ENCODE data around the gene BARHL1.

BARHL1 gene

GRCh38 chr9:132572921-132573320, 9.5 kb upstream of the BARHL1 start:
- Mint-ChIP-seq H3K27ac (no peak overlapping the region), H3K9me3 (no peaks in the 10 kb centered on the region), H3K4me3 (no peak overlapping the region), H3K36me3 (no peaks in the 10 kb centered on the region), H3K27me3 (peaks cover 55% of the 10 kb centered on the region), H3K4me1 (no peaks in the 10 kb centered on the region)
- no peak for ATAC-seq

GRCh38 chr9:132575005-132575609, 7.3 kb upstream of the BARHL1 start:
- H3K27me3 Mint-ChIP-seq: peaks cover 72% of the 10 kb centered on the region
- H3K4me1 Mint-ChIP-seq: no peaks in the 10 kb centered on the region
- no peak overlapping the region for H3K27ac Mint-ChIP-seq
- H3K4me3 Mint-ChIP-seq: no peak overlapping the region
- no peaks in the 10 kb centered on the region for H3K9me3 Mint-ChIP-seq
- peak; percentile 50 for ATAC-seq
- H3K36me3 Mint-ChIP-seq: no peaks in the 10 kb centered on the region

GRCh38 chr9:132575811-132576210, 6.6 kb upstream of the BARHL1 start:
- Mint-ChIP-seq H3K27ac (no peak overlapping the region), H3K36me3 (no peaks in the 10 kb centered on the region), H3K9me3 (no peaks in the 10 kb centered on the region), H3K4me3 (no peak overlapping the region), H3K27me3 (peaks cover 73% of the 10 kb centered on the region), H3K4me1 (no peaks in the 10 kb centered on the region)
- ATAC-seq: no peak

- H3K9me3 Mint-ChIP-seq: no peaks in the 10 kb centered on the region
- H3K4me1 Mint-ChIP-seq: peaks cover 10% of the 10 kb centered on the region
- H3K4me3 Mint-ChIP-seq: no peak overlapping the region
- no peak overlapping the region for H3K27ac Mint-ChIP-seq
- no peak for ATAC-seq
- H3K36me3 Mint-ChIP-seq: no peaks in the 10 kb centered on the region
- peaks cover 87% of the 10 kb centered on the region for H3K27me3 Mint-ChIP-seq
These were observed 5.3 kb upstream of the BARHL1 start for GRCh38 chr9:132577119-132577518.

GRCh38 chr9:132578367-132578932, 4.0 kb upstream of the BARHL1 start:
- H3K27me3 Mint-ChIP-seq: peaks cover 89% of the 10 kb centered on the region
- peaks cover 11% of the 10 kb centered on the region for H3K4me1 Mint-ChIP-seq
- H3K4me3 Mint-ChIP-seq: no peak overlapping the region
- no peak for ATAC-seq
- no peaks in the 10 kb centered on the region for H3K9me3 Mint-ChIP-seq
- H3K27ac Mint-ChIP-seq: no peak overlapping the region
- no peaks in the 10 kb centered on the region for H3K36me3 Mint-ChIP-seq

GRCh38 chr9:132579427-132579798, 3.0 kb upstream of the BARHL1 start:
- no peak overlapping the region for H3K27ac Mint-ChIP-seq
- H3K36me3 Mint-ChIP-seq: no peaks in the 10 kb centered on the region
- H3K4me3 Mint-ChIP-seq: no peak overlapping the region
- no peak for ATAC-seq
- peaks cover 11% of the 10 kb centered on the region for H3K4me1 Mint-ChIP-seq
- H3K27me3 Mint-ChIP-seq: peaks cover 92% of the 10 kb centered on the region
- no peaks in the 10 kb centered on the region for H3K9me3 Mint-ChIP-seq

- H3K36me3 Mint-ChIP-seq: no peaks in the 10 kb centered on the region
These were observed 579 bp downstream of the BARHL1 start for GRCh38 chr9:132582786-132583583.

GRCh38 chr9:132583584-132584304, 1.3 kb downstream of the BARHL1 start:
- H3K27me3 Mint-ChIP-seq: peaks cover 92% of the 10 kb centered on the region
- ATAC-seq: no peak
- H3K27ac Mint-ChIP-seq: no peak overlapping the region
- H3K9me3 Mint-ChIP-seq: no peaks in the 10 kb centered on the region
- H3K4me1 Mint-ChIP-seq: peaks cover 23% of the 10 kb centered on the region
- no peak overlapping the region for H3K4me3 Mint-ChIP-seq
- H3K36me3 Mint-ChIP-seq: no peaks in the 10 kb centered on the region

More at GRCh38 chr9:132582786-132583583, 579 bp downstream of the BARHL1 start:
- Mint-ChIP-seq H3K4me1 (peaks cover 23% of the 10 kb centered on the region), H3K27me3 (peaks cover 92% of the 10 kb centered on the region), H3K4me3 (no peak overlapping the region), H3K27ac (no peak overlapping the region), H3K9me3 (no peaks in the 10 kb centered on the region)
- ATAC-seq: no peak

- no peak for ATAC-seq
- Mint-ChIP-seq H3K36me3 (no peaks in the 10 kb centered on the region), H3K9me3 (no peaks in the 10 kb centered on the region), H3K27ac (no peak overlapping the region), H3K4me1 (peaks cover 27% of the 10 kb centered on the region), H3K4me3 (no peak overlapping the region), H3K27me3 (peaks cover 92% of the 10 kb centered on the region)
These were observed 2.5 kb downstream of the BARHL1 start for GRCh38 chr9:132584601-132585560.

- Mint-ChIP-seq H3K4me3 (no peak overlapping the region), H3K4me1 (peaks cover 33% of the 10 kb centered on the region), H3K27ac (no peak overlapping the region), H3K9me3 (no peaks in the 10 kb centered on the region), H3K36me3 (no peaks in the 10 kb centered on the region), H3K27me3 (peaks cover 99% of the 10 kb centered on the region)
- ATAC-seq: no peak
These were observed 3.8 kb downstream of the BARHL1 start for GRCh38 chr9:132585954-132586829.

GRCh38 chr9:132586830-132587591, 4.6 kb downstream of the BARHL1 start:
- Mint-ChIP-seq H3K27ac (no peak overlapping the region), H3K36me3 (no peaks in the 10 kb centered on the region), H3K27me3 (peaks cover 99% of the 10 kb centered on the region), H3K4me1 (peaks cover 27% of the 10 kb centered on the region), H3K9me3 (no peaks in the 10 kb centered on the region), H3K4me3 (no peak overlapping the region)
- no peak for ATAC-seq

GRCh38 chr9:132587592-132587955, 5.2 kb downstream of the BARHL1 start:
- no peak for ATAC-seq
- Mint-ChIP-seq H3K4me1 (peaks cover 25% of the 10 kb centered on the region), H3K36me3 (no peaks in the 10 kb centered on the region), H3K27ac (no peak overlapping the region), H3K4me3 (no peak overlapping the region), H3K9me3 (no peaks in the 10 kb centered on the region), H3K27me3 (peaks cover 100% of the 10 kb centered on the region)

- no peak overlapping the region for H3K27ac Mint-ChIP-seq
- peaks cover 2% of the 10 kb centered on the region for H3K36me3 Mint-ChIP-seq
- ATAC-seq: no peak
- peaks cover 25% of the 10 kb centered on the region for H3K4me1 Mint-ChIP-seq
- H3K9me3 Mint-ChIP-seq: no peaks in the 10 kb centered on the region
- peaks cover 97% of the 10 kb centered on the region for H3K27me3 Mint-ChIP-seq
- no peak overlapping the region for H3K4me3 Mint-ChIP-seq
These were observed 5.7 kb downstream of the BARHL1 start for GRCh38 chr9:132588098-132588497.

All from stimulated activated memory B cell treated with anti-CD40 and anti-IgM and Interleukin-4, amounts not matched to agents 10 μg/mL and 1 μg/mL and 100 μg/mL, for 72 hours (primary cell).